Measurements from ENCODE around the gene KRTAP4-12.
"Not testable (repeated sequence)": the region's sequence is repeated elsewhere in the genome, so short reads cannot be mapped to it uniquely, and the experiment has no call there.

GRCh38 chr17:41099682-41100480, 24.1 kb downstream of the KRTAP4-12 start:
- not testable (repeated sequence) for TF ChIP-seq ZFX (IDR thresholded peaks at IDR 0.05; ENCODE audit: borderline replicate concordance); CTCF (IDR thresholded peaks at IDR 0.05)

Data from 22Rv1 (cell line).